Skin epidermis (tissue), 12 donors: ENCODE data around the gene KRT9.

Experiments used
- H3K27ac ChIP-seq, 21 experiments: fragments of 200-600 bp; sonication (generic) in 11 of 21; one replicate each; pipeline ENCODE4 v1.5.0; 2020; ENCODE audit warnings: mild to moderate bottlenecking in 3 of 21, inconsistent platforms in 2 of 21, moderate library complexity in 2 of 21
- H3K4me3 ChIP-seq, 7 experiments: fragments of 200-600 bp; sonication (generic) in 2 of 7; one replicate each; pipeline ENCODE4 v1.5.0; 2020; ENCODE audit warnings: inconsistent platforms in 2 of 7, mild to moderate bottlenecking in 2 of 7, moderate library complexity in 1 of 7

KRT9 gene

DNA sequence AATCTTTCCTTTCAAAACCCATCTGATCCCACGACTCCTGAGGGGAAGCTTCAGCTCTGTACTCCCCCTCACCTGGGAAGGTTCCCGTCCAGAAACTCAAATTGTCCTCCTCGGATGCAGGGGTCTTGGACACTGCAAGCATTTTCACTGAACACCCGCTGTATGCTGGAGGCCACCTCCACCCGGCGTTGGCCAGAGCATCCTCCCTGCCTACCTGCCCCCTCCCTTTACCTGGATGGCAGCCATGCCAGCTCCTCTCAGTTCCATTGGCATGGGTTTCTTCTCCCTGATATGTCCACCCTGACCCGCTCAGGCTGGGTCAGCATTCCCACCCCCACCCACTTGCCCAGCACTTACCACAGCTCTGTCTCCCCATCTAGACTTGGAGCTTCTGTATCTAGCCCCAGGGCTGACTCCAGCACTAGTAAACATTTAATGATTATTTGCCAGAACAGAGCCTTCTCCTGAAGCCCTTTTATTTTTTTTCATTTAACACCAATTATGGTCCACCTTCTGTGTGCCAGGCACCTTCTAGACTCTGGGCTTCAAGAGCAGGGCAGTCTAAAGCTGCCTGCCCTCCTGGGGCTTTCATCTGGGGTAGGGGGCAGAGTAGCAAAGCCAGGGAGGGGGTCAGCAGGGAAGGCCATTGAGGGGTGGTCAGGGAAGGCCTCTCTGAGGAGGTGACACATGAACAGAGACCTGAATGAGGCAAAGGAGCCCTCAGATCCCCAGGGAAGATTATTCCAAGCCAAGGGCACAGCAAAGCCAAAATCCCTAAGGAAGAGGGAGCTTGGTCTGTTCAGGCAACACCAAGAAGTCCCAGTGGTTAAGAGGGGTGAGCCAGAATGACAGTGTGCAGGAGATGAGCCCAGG, 34.9 kb downstream of the KRT9 start:
- Histone ChIP-seq H3K27ac (peak overlapping the region in 2 of 21 experiments; percentile 22 to 63), H3K4me3 (no peak overlapping the region)

DNA sequence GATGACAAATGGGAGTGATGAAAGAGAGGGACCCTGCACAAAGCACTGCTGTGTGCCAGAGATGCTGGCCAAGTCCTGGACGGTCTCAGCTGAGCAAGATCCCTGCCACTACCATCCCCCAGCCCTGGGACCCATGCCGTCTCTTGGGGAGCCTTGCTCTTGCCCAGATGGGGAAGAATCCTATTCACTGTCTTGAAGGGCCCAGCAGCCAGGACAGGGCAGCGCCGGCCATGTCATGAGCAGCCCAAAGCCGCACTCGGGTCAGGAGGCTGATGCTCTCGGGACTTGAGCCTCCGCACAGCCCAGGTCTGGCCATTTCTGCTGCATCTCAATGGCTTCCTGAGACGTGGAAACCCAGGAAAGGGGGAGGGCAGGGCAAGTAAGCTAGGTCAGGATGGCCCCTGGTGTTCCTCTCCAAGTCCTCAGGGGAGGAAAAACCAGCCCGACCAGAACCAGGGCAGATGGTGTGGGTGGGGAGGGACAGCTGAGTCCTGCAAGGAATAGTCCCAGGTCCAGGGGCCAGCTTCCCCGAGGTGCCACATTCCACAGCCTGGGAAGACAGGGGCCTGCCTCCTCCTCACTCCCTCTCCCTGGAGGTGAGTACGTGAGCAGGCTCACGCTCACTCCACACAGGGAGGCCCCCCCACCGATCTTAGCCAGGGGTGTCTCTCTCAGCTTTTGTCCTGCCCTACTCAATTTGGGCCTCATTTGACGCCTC, 35.9 kb downstream of the KRT9 start:
- Histone ChIP-seq H3K4me3 (no peak overlapping the region), H3K27ac (no peak overlapping the region)

DNA sequence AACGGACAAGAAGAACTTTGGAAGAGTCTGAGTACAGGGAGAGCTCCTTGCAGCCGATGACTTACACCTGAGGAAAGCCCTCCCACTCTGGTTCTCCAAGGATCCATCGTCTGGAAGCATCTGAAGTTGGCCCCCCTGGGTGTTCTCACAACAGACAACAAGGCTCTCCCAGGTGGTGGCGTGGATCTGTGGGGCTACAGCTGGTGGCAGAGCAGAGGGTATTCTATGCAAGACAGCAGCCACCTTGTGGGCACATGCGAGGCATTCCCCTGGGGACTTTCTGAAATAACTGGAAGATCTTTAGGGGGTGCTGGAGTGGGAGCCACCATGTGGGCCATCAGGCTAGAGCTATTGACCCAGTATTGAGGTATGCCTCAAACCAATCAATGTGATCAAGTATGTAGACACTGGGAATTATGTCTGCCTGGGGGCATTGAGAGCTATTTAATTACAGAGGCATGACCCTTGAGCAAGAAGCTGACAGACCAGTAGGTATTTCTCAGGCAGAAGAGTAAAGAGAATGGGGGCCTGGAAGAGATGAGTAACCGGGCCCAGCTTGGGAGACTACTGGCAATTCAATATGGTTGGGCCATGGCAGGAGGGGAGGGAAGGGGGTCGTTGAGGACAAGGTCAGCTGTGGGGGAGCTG, 36.8 kb downstream of the KRT9 start:
- Histone ChIP-seq H3K27ac (no peak overlapping the region), H3K4me3 (no peak overlapping the region)

DNA sequence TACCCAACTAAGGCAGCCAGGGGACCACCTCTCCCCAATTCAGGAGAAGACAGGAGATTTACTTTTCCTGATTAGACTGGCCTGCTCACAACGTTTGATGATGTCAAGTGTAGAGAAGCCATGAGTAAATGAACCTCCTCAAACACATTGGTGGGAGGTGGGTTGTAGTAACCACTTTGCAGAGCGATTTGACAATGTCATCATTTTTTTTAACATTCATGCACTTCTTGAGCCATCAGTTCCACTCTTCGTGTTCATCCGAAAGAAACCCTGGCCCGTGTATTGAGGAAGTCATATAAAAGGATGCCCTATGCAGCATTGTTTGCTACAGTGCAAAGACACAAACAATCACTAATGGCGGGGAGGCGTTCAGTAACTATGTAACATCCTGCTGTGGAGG, 38.2 kb downstream of the KRT9 start:
- Histone ChIP-seq H3K27ac (no peak overlapping the region), H3K4me3 (no peak overlapping the region)

DNA sequence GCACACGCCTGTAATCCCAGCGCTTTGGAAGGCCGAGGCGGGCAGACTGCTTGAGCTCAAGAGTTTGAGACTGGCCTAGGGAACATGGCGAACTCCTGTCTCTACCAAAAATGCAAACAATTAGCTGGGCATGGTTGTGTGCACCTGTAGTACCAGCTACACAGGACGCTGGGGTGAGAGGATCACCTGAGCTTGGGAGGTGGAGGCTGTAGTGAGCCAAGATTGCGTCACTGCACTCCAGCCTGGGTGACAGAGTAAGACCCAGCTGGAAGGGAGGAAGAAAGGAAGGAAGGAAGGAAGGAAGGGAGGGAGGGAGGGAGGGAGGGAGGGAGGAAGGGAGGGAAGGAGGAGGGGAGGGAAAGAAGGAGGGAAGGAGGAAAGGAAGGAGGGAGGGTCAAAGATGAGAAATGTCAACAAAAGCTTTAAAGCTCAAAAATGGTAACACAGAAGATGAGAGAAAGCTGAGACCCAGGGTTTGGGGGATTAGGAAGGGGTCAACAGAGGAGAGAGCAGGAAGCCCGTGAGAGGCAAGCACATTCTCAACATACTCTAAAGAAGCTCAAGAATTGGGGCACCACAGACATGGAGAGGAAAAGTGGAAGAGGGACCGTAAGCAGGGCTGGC, 38.8 kb downstream of the KRT9 start:
- no peak overlapping the region for H3K27ac ChIP-seq

GRCh38 chr17:41531993-41532392, 39.9 kb downstream of the KRT9 start:
- H3K27ac ChIP-seq, result no peak overlapping the region
- H3K4me3 ChIP-seq, result no peak overlapping the region

More for the DNA sequence above, 38.8 kb downstream of the KRT9 start:
- no peak overlapping the region for H3K4me3 ChIP-seq

DNA sequence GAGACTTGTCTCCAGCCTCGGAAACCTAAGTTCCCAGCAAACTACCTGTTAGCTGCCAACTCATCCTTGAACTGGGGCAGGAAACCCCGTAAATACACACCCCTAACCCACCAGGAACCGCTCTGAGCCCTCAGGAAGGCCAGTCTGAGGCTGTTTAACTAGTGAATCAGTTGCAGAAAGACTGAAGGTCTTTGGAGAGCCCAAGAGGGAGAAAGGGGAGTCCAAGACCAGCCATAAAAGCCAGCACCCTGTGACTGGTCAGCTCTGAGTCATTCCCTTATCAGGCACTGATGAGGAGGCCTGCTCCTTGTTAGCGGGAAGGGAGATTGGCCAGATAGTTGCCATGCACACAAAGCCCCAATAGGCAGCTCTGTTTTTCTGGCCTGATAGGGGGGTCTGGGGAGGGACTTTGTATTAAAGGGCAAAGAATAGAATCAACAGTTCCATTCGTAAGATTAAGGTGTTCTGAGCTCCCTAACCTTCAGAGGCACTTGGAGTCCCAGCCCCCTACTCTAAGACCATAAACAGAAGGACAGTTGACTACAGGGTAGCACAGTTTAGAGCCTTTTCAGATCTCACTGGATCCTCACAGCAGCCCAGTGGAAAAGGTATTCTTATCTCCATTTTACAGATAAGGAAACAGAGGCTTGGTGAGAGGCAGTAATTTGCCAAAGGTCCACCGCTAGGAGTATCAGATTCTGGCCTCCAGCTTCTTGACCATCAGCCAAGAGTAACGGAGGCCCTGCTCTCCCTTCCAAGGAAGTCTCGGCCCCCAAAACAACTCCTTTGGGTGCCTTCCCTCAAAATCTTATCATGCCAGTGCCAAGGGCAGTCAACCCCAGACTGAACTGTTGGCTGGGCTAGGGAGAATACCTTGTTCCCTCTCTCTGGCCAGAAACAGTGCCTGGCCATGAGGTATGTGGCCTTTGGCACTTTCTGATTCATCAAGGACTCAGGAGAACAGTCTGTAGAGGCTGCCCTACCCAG, 41.5 kb downstream of the KRT9 start:
- Histone ChIP-seq H3K27ac (peak overlapping the region in 3 of 21 experiments; percentile 8 to 38 (median 31)), H3K4me3 (no peak overlapping the region)

GRCh38 chr17:41529491-41529915, 42.4 kb downstream of the KRT9 start:
- H3K4me3 ChIP-seq, result no peak overlapping the region
- peak overlapping the region in 3 of 21 experiments; percentile 8 to 38 (median 31) for H3K27ac ChIP-seq

DNA sequence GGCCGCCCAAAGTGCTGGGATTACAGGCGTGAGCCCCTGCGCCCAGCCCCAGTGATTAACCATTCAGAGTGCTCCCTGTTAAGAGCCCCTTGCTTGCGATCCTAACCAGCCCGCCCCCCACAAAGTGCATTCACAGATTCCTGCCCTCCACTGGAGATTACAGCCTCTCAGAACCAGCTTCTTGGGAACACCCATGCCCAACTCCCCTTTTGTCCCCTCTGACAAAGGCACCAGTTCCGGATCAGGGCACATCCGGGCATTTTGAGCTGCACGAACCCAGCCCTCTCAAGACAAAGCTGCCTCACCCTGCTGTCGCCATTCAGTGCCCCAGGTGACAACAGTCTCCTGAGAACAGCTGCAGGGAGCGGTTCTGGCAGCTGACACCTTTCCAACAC, 42.9 kb downstream of the KRT9 start:
- no peak overlapping the region for H3K4me3 ChIP-seq
- peak overlapping the region in 2 of 21 experiments; percentile 17 to 31 for H3K27ac ChIP-seq

DNA sequence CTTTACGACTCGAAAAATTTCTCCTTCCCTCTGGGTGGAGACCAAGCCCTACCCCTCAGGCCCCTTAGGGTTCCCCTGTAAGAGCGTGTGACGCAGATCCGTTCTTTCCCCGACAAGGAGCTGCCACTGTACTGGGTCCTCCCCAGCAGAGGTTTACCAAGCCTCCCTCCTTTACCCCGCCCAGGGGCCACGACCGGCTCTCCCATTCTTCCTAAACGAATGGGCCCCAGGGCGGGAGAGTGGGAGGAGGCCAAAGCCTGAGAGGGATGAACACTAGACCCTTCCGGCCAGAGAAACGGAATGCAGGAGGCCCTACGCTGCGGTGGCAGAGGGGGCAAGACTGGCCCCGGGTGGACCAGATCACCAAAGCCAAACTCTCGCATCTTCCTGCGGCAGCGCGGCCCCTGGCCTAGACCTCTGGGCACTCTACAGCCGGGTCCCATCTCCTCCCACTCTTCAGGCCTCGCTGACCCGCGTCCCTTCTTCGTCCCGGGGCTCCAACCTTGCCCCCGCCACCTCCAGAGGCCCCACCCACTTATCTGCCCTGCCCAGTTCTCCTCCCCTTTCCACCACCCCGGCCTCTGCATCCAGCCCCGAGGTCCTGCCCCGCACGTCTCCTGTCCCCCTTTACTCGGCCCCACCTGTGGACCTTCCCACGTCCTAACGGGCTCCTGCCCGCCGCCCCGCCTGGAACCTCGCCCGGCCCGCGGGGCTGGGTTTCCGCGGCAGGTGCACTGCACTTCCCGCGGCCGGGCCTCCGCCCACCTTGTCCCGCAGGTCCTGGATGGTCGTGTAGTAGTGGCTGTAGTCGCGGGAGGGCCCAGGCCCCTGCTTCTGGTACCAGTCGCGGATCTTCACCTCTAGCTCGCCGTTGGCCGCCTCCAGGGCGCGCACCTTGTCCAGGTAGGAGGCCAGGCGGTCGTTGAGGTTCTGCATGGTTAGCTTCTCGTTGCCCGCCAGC, 44.5 kb downstream of the KRT9 start:
- H3K27ac ChIP-seq, result peak overlapping the region in 7 of 21 experiments; percentile 13 to 65 (median 35)
- peak overlapping the region in 3 of 7 experiments; percentile 0 to 16 (median 1) for H3K4me3 ChIP-seq

DNA sequence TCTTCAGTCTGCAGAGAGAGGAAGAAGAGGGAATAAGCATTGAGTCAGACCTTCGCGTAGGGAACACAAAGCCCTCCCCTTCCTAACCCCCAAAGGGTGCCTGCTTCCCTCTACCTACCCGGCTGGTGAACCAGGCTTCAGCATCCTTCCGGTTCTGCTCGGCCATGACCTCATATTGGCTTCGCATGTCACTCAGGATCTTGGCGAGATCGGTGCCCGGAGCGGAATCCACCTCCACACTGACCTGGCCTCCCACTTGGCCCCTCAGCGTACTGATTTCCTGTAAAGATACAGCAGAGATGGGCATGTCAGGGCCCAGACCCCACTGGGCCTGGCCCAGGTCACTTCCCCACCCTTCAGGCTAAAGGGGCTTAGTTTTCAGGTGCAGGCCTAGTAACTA, 47.6 kb downstream of the KRT9 start:
- Histone ChIP-seq H3K27ac (no peak overlapping the region), H3K4me3 (no peak overlapping the region)

DNA sequence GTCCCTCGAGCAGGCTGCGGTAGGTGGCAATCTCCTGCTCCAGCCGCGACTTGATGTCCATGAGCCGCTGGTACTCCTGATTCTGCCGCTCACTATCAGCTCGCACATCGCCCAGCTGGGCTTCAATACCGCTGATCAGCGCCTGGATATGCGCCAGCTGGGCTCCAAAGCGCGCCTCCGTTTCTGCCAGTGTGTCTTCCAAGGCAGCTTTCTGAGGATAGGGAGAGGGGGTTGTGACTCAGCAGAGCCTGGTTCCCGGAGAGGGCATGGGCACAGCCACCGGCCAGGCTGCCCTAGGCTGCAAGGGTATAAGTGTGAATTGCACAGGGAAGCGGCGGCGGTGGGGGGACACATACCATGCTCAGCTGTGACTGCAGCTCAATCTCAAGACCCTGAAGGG, 48.1 kb downstream of the KRT9 start:
- Histone ChIP-seq H3K4me3 (no peak overlapping the region), H3K27ac (no peak overlapping the region)

DNA sequence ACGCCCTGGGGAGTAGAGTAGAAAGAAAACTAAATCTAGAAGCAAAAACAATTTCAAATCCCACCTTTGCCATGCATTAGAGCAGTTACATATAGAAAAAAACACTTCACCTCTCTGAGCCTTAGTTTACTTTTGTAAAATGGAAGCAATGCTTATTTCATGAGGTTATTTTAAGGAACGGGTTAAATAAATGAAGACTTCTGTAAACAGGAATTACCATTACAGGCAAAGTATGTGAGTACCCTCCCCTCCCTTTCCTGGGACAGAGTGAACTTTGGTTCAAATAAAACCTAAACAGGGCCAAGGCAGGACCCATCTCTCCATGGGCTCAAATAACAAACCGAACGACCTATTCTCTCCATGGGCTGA, 48.6 kb downstream of the KRT9 start:
- Histone ChIP-seq H3K27ac (no peak overlapping the region), H3K4me3 (no peak overlapping the region)

- Histone ChIP-seq H3K4me3 (no peak overlapping the region), H3K27ac (peak overlapping the region in 4 of 21 experiments; percentile 2 to 29 (median 12))
Measured at GRCh38 chr17:41522301-41523224, 49.3 kb downstream of the KRT9 start.

DNA sequence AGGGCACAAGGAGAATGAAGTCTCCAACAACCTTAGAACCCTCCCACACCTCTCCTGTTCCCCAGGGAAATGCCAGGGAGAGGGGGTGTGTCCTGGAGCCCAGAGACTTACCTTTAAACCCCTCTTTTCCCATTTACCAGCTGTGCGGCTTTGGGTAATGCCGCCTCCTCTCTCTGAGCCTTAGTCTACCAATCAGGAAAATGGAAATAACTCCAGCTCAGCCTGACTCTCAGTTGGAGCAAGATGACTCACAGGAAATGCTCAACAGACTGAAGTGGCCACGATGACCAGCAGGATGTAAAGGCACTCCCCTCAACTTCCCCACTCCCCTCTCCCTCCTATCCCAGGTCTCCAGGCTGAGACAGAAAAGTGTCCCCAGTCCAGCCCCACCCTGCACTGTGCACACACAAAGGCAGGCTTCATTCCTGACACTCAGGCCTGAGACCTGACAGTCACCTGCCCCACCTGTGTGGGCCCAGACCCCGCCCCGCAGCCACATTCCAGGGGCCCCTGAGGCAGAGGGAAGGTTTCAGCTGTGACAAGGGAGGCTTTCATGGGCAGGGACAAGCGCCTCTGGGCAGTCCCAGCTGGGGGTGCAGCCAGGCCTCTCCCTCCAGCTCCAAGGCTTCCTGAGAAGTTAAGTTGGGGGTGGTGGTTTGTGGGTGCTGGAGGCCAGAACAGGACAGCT, 50.1 kb downstream of the KRT9 start:
- Histone ChIP-seq H3K27ac (peak overlapping the region in 4 of 21 experiments; percentile 2 to 42 (median 34)), H3K4me3 (no peak overlapping the region)
